Motor neuron (in vitro differentiated cells): ENCODE results near the gene RELN. TPM values are rescaled to one million over a fixed set of nuclear protein-coding genes. Genes with fewer than 3 reads are reported as not detected.

Experiments used
- ATAC-seq, 8 experiments: fragments of 200-7000 bp; cut with Tn5 transposase; replicated peaks in 6 of 8; 2 replicates each; pipeline ENCODE4 v1.8.0; 2021; ENCODE audit warnings: mild to moderate bottlenecking in 8 of 8, moderate library complexity in 8 of 8
- H3K27ac ChIP-seq, 2 donors: fragments of 250-450 bp; sonication (Bioruptor Pico); 2 replicates each; pipeline ENCODE4 v1.9.0; 2021; ENCODE audit warnings: antibody characterized with exemption in 2 of 2, mild to moderate bottlenecking in 2 of 2, moderate library complexity in 1 of 2
- H3K4me1 ChIP-seq, 2 donors: fragments of 250-450 bp; sonication (Bioruptor Pico); replicated peaks in 1 of 2; 2 replicates each; pipeline ENCODE4 v1.6.1; 2021; ENCODE audit warnings: antibody characterized with exemption in 2 of 2, mild to moderate bottlenecking in 2 of 2, moderate library complexity in 1 of 2
- H3K4me3 ChIP-seq, 5 donors: fragments of 250-450 bp; sonication (Bioruptor Pico); 2 replicates each; pipeline ENCODE4 v1.9.0; 2021; ENCODE audit warnings: antibody characterized with exemption in 5 of 5, mild to moderate bottlenecking in 5 of 5, moderate library complexity in 4 of 5
- WGBS, 10 experiments: fragments of 450-650 bp; shearing (Covaris generic); methylation state at CpG; one replicate each; pipeline ENCODE4 v1.0.0; 2022; 5-methylcytosine and 5-hydroxymethylcytosine counted together
- in situ Hi-C, 9 experiments: fragments of 400-800 bp; cut with MboI; loops; one replicate each; pipeline ENCODE4 v1.15.0; 2021; ENCODE audit warnings: low sequenced_read_pairs in 9 of 9, low pct_unique_long_range_greater_than_20kb in 2 of 9; ENCODE audit not compliant: unreplicated experiment in 9 of 9
- total RNA-seq, 8 experiments: library from RNA; unstranded; fragments of 300-600 nt; gene quantifications; 2 replicates each; pipeline versions ENCODE4 v1.2.3 to v1.2.4, GENCODE V29; 2022

Gene RELN
- total RNA-seq, 8 experiments from 2014 or later: 0.36 to 72.9 (median 35.2) TPM

DNA sequence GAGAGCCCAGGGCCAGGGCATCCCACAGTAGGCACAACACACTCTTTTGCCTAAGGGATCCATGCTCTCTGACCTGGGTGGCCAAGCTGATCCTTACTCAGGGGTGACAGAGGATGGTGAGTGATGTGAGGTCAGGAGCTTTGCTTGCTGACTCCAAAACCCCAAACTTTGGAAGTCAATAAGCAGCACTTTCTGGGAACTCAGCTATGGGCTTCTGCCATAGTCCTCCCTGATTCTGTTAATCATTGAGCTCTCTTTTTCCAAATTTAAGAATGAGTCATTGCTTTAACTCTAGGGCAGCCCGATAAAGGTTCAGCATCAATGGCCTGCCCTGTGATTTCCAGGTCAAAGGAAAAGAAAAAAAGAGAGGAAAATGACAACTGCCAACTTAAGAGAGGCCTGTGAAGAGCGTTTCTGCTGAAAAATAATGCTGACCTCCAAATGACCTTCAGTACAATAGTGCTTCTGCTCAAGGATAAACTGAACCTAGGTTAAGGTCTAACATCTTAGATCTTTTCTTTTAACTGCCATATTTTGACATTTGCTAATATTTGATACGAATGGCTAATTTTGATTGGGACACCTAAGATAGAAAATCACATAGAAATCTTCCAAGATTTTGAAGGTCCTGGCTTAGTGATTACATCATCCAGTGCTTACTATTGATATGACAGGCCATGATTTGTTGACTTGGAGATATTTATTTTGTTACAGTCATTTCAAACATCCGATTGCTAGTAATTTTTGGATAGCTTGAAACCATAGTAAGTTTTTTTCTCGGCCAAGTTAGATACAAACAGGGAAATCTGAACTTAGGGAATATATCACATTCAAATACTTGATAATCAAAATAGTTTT, 20.8 kb upstream of the RELN start:
- in situ Hi-C loops: no loop called here
- ATAC-seq: no peak
- Histone ChIP-seq H3K4me1 (peaks cover 0 to 3% of the 10 kb centered on the region in 2 donors), H3K4me3 (no peak overlapping the region), H3K27ac (no peak overlapping the region)
- WGBS, 10 experiments: 17 to 79% (median 45%) methylated on average over 1 to 5 of the region's 5 CpGs

GRCh38 chr7:104008107-104008506, 18.6 kb upstream of the RELN start:
- H3K4me3 ChIP-seq: no peak overlapping the region
- in situ Hi-C loops: no loop called here
- no peak for ATAC-seq
- peaks cover 0 to 3% of the 10 kb centered on the region in 2 donors for H3K4me1 ChIP-seq
- no peak overlapping the region for H3K27ac ChIP-seq
- WGBS, 10 experiments: 8 to 100% (median 80%) methylated on average over 2 to 4 of the region's 4 CpGs

GRCh38 chr7:104007614-104008013, 18.2 kb upstream of the RELN start:
- Histone ChIP-seq H3K27ac (no peak overlapping the region), H3K4me1 (peaks cover 0 to 3% of the 10 kb centered on the region in 2 donors), H3K4me3 (no peak overlapping the region)
- 6 to 100% (median 67%) methylated on average over 1 to 3 of the region's 3 CpGs; no CpG with 5 or more reads in 1 of the 10 experiments for WGBS, 10 experiments
- in situ Hi-C loops: no loop called here
- no peak for ATAC-seq

- peaks cover 0 to 1% of the 10 kb centered on the region in 2 donors for H3K4me1 ChIP-seq
- in situ Hi-C loops: no loop called here
- ATAC-seq: no peak
- no peak overlapping the region for H3K4me3 ChIP-seq
- H3K27ac ChIP-seq: no peak overlapping the region
- WGBS, 10 experiments: 19 to 100% (median 98%) methylated on average over 1 to 4 of the region's 4 CpGs; no CpG with 5 or more reads in 4 of the 10 experiments
These were observed 15.7 kb upstream of the RELN start for GRCh38 chr7:104005197-104005596.

- Histone ChIP-seq H3K4me3 (no peak overlapping the region), H3K27ac (no peak overlapping the region), H3K4me1 (no peaks in the 10 kb centered on the region)
- in situ Hi-C loops: no loop called here
- 10 to 100% (median 54%) methylated on average over 1 to 2 of the region's 2 CpGs; no CpG with 5 or more reads in 1 of the 10 experiments for WGBS, 10 experiments
- ATAC-seq: no peak
These were observed 7.2 kb upstream of the RELN start for GRCh38 chr7:103996639-103997038.

GRCh38 chr7:103996017-103996551, 6.6 kb upstream of the RELN start:
- in situ Hi-C loops: no loop called here
- WGBS, 10 experiments: 0 to 100% (median 75%) methylated on average over 2 to 4 of the region's 4 CpGs; no CpG with 5 or more reads in 2 of the 10 experiments
- Histone ChIP-seq H3K27ac (no peak overlapping the region), H3K4me1 (no peaks in the 10 kb centered on the region), H3K4me3 (no peak overlapping the region)
- no peak for ATAC-seq

- ATAC-seq: no peak
- H3K27ac ChIP-seq: no peak overlapping the region
- H3K4me3 ChIP-seq: no peak overlapping the region
- in situ Hi-C loops: no loop called here
- H3K4me1 ChIP-seq: peaks cover 0 to 4% of the 10 kb centered on the region in 2 donors
These were observed 6.1 kb upstream of the RELN start for GRCh38 chr7:103995554-103995953.

- 67 to 100% (median 93%) methylated on average over 1 of the region's 1 CpG; no CpG with 5 or more reads in 2 of the 10 experiments for WGBS, 10 experiments
- no peak overlapping the region for H3K4me3 ChIP-seq
- no peak overlapping the region for H3K27ac ChIP-seq
- ATAC-seq: no peak
- peaks cover 0 to 5% of the 10 kb centered on the region in 2 donors for H3K4me1 ChIP-seq
- in situ Hi-C loops: no loop called here
These were observed 4.1 kb upstream of the RELN start for GRCh38 chr7:103993551-103993950.

DNA sequence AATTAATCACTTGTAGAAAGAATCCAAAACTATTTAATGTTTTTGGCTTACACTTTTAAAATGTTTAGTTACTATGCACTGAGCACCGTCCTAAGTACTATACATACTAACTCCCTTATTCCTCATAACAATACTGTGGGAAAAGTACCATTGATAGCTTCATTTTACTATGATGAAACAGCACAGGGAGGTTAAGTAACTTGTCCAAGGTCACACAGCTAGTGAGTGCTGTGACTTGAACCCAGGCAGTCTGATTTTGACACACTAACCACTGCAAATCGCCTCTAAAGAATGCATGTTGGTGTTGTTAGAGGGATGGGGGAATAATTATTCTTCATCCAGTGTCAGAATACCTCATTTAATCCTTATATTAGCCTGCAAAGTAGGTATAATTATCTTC, 1.9 kb upstream of the RELN start:
- Histone ChIP-seq H3K4me3 (peak overlapping the region in 1 of 5 donors; percentile 66), H3K4me1 (peaks cover 0 to 5% of the 10 kb centered on the region in 2 donors), H3K27ac (no peak overlapping the region)
- ATAC-seq: no peak
- WGBS, 10 experiments: 40 to 94% (median 75%) methylated on average over 1 to 2 of the region's 2 CpGs; no CpG with 5 or more reads in 3 of the 10 experiments
- in situ Hi-C loops: no loop called here

- in situ Hi-C loops: no loop called here
- WGBS, 10 experiments: 20 to 80% (median 40%) methylated on average over 1 to 4 of the region's 4 CpGs; no CpG with 5 or more reads in 3 of the 10 experiments
- Histone ChIP-seq H3K4me3 (peak overlapping the region; percentile 50 to 87 (median 55)), H3K27ac (no peak overlapping the region), H3K4me1 (peaks cover under 1 to 5% of the 10 kb centered on the region in 2 donors)
- ATAC-seq: peak in 1 of 8 experiments; percentile 39
These were observed 1.5 kb upstream of the RELN start for GRCh38 chr7:103990991-103991390.

- in situ Hi-C loops: no loop called here
- WGBS, 10 experiments: 0 to 8% (median 3%) methylated on average over 2 to 16 of the region's 80 CpGs; no CpG with 5 or more reads in 1 of the 10 experiments
- ATAC-seq: peak; percentile 63 to 83 (median 78)
- H3K4me1 ChIP-seq: peaks cover 2 to 5% of the 10 kb centered on the region in 2 donors
- H3K4me3 ChIP-seq: peak overlapping the region; percentile 50 to 87 (median 55)
- H3K27ac ChIP-seq: peak overlapping the region; percentile 54 to 64
These were observed 618 bp upstream of the RELN start for GRCh38 chr7:103989785-103990767.

- H3K4me1 ChIP-seq: peaks cover 2 to 5% of the 10 kb centered on the region in 2 donors
- 0 to 40% (median 2%) methylated on average over 1 to 19 of the region's 37 CpGs; no CpG with 5 or more reads in 3 of the 10 experiments for WGBS, 10 experiments
- peak overlapping the region; percentile 50 to 87 (median 55) for H3K4me3 ChIP-seq
- peak in 5 of 8 experiments; percentile 0 to 4 (median 1) for ATAC-seq
- in situ Hi-C loops: no loop called here
- no peak overlapping the region for H3K27ac ChIP-seq
These were observed 824 bp downstream of the RELN start for GRCh38 chr7:103988468-103989199.
